CD4-positive, alpha-beta T cell treated with Interleukin-1 beta for 1 hour (primary cell): Measurements from ENCODE around the gene HOXC13.

Experiments used
- DNase-seq, 2 donors: peaks; one replicate each; pipeline ENCODE4 v3.0.0-alpha.2; 2020 to 2022

The HOXC13 gene, protein sequence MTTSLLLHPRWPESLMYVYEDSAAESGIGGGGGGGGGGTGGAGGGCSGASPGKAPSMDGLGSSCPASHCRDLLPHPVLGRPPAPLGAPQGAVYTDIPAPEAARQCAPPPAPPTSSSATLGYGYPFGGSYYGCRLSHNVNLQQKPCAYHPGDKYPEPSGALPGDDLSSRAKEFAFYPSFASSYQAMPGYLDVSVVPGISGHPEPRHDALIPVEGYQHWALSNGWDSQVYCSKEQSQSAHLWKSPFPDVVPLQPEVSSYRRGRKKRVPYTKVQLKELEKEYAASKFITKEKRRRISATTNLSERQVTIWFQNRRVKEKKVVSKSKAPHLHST

DNA sequence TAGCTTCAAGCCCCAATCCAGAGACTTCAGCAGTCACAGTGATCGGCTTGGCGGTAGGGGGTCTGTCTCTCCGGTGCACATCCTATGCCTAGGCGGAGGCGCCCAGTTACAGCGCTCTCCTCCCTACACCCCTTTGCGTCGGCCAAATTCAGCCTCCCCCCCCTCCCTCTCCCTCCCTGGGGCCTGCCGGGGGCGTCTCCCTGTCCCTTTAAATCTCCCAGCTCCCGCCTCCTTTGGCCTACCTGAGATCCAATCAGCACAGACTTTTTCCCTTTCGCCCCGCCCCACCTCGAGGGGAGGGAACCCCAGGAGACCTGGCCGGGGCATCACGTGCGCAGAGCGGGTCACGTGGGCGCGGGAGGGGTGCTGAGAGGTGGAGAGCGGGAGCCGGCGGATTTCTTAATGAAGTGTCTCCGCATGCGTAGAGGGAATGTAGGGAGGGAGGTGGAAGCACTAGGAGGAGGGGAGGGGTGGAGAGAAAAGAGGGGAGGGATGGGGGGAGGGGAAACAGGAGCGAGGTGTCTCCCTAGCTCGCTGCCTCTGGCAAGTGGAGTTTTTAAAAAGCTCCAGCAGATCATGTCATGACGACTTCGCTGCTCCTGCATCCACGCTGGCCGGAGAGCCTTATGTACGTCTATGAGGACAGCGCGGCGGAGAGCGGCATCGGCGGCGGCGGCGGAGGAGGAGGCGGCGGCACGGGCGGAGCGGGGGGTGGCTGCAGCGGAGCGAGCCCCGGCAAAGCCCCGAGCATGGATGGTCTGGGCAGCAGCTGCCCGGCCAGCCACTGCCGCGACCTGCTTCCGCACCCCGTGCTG, at the start of gene HOXC13:
Gene HOXC13 (plus strand): TSS at position 506 of the 815 bp plus-strand sequence. CDS start 76 bp downstream, at position 582.
- DNase-seq, result peak in 1 of 2 donors; percentile 31

DNA sequence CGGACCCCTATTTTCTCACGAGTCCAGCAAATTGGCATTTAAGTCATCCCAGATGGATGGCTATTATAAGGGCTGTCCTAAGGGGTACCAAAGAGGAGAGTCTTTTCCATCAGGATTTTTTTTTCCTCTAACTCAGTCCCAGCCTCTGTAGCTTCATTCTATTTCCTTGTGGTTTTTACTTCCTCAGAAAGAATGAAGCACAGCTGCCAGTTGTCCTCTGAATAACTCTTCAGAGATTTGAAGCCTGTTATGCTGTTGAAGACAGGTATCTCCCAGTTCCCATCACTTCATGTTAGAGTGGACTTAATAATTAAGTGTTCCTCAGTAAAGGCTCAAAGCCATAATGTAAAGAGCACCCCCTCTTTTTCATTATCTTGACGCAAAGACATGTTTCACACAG, 48.5 kb upstream of the HOXC13 start:
- DNase-seq, result no peak

DNA sequence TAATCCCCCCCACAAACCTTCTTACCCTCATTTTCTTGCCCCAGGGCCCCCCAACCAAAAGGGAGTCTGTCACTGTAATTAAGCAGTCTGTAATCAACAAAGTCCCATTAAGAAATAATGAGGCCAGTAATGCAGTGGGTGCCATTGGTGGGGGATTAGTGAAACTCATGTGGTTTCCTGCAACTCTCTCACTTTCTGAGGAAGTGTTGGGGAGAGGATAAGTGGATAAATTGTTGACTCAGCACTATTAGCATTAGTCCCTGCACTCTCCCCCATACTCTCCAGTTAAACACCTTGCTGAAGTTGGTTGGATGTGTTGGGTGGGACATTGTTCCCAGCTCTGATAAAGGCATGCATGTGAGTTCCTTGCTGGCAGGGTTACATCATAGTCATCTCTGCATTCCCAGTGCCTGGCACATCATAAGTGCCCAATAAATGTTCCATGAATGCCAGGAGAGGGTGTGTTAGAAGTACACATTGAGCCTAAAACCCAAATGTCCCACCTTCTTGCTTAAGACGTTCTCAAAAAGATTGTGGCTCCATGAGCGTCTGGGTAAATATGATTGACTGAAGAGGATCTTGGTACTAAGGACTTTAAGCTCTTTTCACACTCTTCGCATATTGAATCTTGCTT, 45.8 kb upstream of the HOXC13 start:
- DNase-seq, result no peak

DNA sequence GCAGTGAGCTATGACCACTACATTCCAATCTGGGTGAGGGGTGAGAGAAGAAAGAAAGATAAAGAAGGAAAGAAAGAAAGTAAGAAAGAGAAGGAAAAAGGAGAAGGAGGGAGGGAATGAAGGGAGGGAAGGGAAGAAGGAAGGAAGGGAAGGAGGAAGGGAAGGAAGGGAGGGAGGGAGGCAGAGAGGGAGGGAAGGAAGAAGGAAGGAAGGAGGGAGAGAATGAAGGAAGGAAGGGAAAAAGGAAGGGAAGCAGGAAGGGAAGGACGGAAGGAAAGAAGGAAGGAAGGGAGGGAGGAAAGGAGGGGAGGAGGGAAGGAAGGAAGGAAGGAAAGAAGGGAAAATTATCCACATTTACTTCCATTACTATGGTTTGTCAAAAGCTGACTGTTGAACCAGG, 39.4 kb upstream of the HOXC13 start:
- no peak for DNase-seq

DNA sequence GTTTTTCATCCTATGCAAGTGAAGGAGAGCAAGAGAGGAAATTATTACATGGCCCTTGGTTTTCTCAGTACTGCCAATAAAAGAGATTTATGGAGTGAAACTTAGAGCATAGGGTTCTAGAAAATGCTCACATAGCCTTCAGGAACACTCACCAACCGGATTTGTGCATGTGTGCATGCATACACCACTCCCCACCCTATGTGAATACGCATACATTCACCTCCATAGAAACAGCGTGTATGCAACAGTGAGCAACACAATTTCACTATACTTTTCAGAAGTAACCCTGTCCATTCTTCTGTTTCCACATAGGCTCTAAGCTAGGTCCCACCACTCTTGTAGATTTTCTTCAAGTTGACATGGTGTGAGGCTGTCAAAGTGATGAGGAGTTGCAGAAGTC, 31.5 kb upstream of the HOXC13 start:
- DNase-seq, result no peak

DNA sequence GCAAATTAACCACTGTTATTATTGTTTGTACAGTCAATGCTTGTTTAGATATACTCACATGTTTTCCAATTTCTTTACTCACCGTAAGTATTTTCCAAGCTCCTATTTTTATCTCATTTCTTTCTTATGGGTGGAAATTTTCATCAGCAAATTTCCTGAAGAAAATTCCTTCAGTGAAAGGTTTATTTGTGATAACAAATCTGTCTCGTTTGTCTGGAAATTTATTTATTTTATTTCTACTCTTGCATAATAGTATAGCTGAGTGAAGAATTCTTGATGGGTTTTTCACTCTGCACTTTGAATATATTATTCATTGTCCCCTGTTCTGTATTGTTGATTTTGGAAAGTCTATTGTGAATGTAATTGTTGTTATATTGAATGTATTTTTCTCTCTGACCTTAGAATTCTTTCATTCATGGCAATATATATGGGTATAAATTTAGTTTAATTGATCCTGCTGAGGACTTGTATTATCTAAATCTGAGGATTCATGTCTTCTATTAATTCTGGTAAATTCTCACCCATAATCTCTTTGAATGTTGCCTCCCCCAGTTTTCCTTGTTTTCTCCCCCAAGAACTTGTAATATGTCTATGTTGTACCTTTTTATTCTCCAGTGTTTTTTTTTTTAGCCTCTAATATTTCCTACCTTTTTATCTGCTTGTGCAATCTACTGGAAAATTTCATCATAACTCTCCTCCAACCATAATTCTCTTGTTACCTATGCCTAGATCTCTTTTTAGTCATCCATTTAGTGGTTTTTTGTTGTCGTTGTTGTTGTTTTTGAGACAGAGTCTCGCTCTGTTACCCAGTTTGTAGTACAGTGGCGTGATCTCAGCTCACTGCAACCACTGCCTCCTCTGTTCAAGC, 21.6 kb upstream of the HOXC13 start:
- no peak for DNase-seq

DNA sequence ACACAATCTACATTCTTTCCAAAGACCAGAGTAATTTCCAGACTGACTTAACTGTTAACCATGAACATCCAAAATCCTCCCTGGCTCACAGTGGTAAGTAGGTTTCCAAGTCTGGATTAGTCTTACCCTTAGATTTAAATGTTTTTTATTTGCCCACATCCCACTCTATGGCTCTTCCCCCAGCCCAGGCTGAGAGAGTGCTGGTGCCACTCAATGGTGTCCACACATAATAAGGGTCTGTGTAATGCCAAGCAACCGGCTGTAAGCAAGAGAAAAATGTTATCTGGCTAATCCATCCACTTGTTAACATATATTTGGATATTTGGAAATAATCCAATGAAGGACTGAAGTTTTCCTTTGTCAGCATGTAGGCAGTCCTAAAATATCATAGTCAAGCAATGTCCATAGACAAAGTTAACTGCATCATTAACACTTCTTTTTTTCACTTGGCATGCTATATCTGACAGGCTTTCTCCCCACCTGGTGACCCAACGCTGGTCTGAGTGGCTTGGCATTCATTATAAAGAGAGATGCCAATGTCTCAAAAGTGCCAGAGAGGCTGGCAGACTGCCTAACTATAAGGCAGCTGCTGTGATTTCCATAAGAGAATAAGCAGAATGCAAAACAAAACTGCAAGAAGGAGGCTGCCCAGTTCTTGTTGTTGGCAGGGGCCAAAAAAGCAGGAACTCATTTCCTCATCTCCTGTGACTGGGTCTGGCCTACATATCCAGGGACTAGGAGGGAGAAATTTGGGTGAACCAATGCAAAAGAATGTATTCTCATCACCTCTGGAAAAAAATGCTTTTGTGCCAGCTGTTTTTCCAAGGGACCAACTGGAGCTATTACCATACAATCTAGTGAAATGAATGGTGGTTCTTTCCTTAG, 13.9 kb upstream of the HOXC13 start:
- DNase-seq, result no peak

DNA sequence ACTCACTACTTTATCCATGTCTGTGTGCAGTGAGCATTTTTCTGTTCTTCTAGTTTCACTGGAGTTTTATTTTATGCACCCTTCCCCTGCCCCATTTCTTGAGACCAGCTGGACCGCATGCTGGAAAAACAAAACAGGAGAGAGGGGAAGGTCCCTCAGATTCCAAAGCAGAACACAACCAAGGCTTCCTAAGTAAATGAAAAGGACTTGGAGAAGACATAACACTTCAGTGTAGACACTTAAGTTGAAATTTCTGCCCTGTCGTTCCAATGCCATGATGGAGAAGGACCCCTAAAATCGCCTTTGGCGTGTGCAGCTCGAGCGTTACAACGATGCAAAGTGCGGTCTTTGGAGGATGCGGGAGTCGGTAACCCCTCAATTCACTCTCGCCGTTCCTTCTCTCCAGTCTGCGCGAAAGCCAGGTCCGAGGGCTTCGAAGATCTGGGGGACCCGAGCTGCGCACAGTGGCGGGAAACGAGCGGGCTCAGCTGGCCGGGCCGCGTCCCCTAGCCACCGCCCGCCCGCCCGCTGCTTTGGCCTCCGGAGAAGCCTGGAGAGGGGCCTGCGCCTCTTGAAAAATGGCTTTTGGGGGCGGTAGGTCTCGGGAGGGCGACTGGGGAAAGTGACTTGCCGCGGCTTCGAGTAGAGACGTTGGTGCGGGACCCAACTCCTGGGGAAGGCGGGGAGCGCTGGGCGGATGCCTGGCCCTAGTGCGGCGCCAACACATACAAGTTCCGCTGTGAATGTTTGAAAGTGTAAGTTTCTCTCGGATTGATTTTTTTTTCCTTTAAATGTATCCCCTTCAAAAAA, 11.2 kb upstream of the HOXC13 start:
- no peak for DNase-seq

DNA sequence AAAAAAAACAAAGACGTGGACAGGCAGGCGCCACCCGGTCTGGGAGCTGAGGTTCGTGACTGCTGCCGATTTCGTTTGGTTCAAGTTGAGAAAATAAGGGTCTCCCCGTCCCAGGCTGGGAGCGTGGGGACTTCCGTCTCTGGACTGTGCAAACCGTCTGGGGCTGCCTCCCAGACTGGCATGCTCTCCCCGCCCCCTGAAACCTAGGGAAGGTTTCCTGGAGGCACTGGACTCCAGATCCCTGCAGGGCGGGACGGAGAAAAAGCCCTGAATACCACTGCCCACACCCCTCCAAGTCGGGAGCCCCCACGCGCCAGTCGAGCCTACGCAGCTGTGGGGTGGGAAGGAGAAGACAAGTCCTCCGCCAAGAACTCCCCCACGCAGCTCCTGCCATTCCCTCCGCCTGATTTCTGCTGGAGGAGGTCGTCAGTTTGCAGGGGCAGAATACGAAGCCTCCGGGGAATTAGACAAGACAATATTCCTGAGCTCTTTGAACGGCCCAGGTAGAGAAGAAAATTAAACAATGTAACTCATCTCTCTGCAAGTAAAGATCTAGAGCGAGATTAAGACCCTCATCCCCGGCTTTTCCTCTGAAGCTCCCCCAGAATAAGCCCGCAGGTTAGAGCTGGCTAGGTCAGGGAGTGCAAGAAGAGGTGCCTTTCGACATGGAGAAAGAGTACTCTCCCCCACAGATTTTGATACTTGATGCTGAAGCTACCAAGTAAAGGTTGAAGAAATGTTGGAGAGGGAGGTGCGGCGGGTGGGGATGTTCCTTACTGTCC, 10.4 kb upstream of the HOXC13 start:
- DNase-seq, result no peak

DNA sequence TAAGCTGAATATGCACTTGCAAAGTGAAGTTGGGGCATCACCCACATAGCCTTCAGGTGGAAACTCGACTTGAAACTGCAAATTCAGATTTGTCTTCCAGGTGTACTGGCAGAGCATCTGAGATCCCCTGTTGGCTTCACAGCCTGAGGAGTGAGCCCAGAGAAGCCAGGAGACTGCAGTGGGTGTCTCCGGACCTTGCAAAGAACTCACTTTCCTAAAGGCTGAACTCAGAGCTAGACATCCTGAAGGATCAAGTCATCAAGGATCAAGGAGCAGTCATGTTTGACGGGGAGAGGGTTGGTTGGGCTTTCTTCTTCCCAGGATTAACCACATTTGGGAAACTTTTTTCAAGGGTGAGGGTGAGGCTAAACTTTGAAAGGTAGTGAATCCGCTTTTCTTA, 9.1 kb upstream of the HOXC13 start:
- DNase-seq, result no peak

DNA sequence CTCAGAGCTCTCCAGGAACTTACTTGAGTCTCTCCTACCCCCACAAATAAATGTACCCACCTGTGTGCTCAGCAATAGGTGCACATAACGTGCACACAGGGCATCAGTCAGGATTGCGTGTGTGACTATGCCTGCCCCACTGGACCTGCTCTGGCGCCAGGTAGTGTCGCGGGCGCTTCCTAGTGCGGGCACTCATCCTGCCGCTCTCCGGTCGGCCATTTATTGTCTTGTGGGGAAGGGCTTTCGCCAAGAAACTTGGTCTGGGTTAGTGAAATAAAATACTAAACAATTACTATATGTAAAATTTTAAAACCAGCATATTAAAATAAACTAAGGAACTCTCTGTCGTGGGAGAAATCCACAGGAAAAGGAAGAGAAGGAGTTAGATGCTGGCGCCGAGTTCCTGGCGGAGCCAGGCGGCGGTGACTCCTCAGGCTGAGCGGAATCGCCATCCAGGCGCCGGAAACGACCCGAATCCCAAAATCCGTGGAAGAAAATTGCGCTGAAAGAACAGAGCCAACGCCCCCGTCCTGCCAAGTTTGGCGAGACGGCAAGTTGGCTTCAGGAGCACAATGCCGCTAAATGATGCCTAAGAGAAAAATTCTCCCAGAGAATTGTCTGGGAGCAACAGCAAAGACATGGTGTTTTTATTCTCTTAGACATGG, 7.9 kb upstream of the HOXC13 start:
- DNase-seq, result no peak

DNA sequence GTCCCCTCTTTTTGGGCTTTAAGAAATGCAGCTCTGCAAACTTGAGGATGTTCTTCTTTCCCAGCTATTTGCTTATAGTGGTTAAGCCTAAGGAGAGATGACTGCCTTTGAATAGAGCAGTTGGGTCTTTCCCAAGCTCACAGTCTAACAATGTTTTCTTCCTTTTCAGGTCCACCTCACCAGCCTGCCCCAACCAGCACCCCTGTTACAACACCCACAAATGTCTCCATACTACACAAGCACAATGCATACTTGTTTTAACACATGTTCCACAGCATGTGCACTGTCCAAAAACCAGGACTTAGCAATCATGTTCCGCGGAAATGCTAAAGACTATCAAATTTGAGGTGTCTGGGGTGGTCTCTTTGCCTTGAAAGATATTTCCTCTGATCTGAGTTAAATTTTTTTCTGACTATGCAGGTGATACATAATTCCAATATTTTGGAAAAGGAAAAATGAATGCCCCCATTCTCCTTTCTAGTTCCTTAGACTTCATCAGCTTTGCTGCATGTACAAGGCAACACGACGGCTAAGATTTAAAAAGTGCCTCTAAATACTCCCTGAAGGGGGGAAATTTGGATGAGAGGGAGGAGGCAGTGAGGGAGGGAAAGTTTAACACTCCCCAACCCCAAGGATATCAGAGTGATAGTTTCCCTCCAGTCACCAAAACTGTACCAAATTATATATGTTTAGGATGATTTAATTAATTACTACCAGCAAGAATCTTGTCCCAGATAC, 6.6 kb upstream of the HOXC13 start:
- no peak for DNase-seq

DNA sequence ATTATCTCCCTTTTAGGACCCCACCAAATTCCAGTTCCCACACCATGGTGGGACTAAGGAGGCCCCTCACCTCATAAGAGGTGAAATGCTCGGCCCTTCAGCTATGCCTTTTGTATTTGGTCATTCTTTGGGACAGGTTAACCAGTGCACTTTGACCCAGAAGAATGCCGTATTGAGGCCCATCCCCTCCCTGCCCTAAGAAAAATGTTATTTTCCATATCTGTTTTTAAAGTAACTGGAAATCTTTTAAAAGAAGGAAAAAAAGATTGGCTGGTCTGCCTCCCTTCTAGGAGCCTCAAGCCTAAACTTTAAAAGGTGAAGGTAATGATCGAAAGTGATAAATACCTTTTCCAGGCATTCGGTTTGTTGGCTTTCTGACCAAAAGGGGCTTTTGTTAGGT, 5.7 kb upstream of the HOXC13 start:
- no peak for DNase-seq

DNA sequence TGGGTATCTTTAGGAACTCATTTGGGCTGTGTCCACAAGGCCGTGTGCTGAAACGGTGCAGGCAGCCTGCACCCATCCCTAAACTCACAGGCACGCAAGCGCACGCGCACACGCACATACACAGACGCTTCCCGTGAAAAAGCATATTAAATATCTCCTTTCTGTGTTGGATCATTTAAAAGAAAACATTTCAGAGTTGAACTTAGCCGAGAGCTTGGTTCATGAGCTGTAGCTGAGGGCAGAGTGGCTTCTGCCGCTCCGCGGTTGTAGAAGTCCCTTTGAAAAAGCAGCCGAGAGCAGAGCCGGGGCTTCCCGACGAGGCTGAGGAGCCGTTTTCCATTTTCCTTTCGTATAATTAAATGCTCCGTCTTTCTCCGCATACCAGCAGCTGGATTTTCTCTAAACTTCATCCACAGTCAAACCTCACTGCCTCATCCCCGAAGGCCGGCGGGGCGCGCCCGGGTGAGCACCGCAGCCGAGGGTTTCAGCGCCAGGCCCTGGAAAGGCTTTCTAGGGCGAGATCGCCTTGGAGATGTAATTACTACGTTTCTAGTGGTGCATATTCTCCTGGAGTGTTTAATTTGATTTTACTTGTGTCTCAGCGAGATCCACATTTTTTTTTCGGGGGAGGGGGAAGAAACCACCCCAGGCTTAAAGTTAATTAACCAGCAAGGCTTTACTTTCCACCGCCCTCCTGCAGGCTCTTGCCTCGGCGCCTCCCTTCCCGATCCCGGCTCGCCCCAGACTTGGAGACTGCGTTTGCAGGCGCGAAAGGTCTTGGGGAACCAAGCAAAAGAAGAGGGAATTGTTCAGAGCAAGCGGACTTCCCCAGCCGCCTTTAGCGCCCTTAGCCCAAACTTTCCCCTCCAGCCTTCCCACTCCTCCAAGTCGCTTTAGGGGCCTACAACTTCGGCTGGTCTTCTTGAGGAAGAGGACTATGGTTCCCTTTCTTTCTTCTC, 3.0 kb upstream of the HOXC13 start:
- no peak for DNase-seq

DNA sequence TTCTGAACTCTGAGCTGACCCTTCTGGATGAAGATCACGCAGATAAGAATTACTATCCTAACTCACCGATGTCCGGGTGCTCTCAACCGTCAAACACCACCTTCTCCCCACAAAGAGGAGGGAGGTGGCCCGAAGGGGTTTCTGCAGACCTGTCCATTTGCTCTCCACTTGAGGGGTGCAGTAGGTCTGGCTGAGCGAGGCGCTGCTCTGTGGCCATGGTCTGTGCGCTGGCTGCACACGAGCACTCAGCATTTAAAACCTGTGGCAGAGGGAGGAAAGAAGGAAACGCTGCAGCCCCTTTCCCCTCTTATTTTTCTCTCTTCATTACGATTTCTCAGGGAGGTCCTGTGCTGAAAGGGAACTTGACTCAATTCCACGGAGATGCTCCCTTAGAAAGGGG, 1.5 kb upstream of the HOXC13 start:
- no peak for DNase-seq

DNA sequence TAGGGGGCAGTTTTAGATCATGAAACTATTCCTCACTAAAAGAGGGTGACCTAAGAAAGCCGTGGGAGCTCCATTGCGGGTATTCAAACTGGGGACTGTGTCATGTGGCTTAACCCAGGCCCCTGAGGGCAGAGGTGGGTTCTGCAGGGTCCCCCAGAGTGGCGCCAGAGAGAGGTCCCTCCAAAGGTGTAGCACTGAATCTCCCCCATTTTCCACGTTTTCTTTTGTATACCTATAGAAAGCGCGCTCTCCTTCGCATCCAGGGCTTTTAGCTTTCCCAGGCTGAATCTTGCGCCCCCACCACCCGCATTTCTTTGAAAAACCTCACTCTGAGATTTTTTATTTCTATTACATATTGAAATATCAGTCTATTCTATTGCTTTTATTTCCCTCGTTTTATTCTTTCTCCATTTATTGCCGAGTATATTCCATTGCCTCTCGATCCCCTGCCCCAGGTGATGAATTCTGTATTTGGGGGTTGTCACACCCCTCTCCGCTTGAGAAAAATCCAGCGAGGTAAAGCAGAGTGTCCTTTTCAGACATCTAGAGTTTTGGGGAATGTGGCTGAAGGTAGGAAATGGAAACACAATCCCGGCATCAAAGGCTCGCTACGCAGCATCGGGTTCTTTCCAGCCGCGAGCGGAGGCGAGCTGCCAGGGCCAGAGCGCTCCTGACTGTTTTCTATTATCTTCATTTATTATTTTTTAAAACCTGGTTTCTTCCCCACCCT, 870 bp upstream of the HOXC13 start:
- no peak for DNase-seq
